ENCODE data around the gene EGFR. TPM values are rescaled to one million over a fixed set of nuclear protein-coding genes. Genes with fewer than 3 reads are reported as not detected.

Gene EGFR
- total RNA-seq, 2 donors from 2014 or later: 57.8 to 63.4 TPM

DNA sequence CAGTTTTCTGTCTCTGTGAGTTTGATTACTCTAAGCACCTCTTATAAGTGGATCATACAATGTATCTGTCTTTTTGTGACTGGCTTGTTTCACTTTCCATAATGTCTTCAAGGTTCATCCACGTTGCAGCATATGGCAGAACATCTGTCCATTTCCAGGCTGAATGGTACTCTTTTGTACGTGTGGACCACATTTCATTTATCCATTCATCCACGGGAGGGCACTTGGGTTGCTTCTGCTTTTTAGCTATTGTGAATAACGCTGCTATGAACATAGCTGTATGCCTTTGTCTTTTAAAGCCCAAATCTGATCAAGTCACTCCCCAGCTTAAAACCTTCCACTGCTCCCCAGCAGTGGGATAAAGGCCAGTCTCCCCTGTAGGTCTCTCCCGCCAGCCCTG is 31.5 kb downstream of the EGFR start:
- H3K4me3 ChIP-seq: no peak overlapping the region
- intact Hi-C loops (cut with DNase I): no loop called here
- H3K9ac ChIP-seq (ENCODE audit: low read depth in 2 of 2, low read length in 2 of 2): no peak overlapping the region
- no peak overlapping the region for H3K27ac ChIP-seq
- no peaks in the 10 kb centered on the region for H3K27me3 ChIP-seq
- peaks cover 10% of the 10 kb centered on the region for H3K4me1 ChIP-seq
- DNase-seq: no peak
- H3K9me3 ChIP-seq: no peaks in the 10 kb centered on the region
- no peaks in the 10 kb centered on the region for H3K36me3 ChIP-seq
- TF ChIP-seq CTCF (IDR thresholded peaks at IDR 0.05): no peak

DNA sequence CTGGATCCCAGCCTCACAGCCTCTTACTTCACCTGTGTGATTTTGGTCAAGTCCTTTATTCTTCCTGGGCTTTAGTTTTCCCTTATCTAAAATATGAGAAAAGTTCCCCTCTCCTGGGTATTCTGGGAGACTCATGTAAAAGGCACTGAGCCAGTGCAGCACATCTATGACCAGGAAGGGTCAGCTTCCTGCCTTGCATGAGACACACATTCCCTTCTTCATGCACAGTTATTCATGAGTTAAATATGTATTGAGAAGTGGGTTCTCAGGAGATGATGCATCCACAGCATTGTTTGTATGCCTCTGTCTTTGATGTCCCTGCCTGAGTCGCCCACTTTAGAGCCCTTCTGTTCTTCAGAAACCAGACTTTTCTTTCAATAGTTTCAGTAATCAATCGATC is 33.3 kb downstream of the EGFR start:
- TF ChIP-seq CTCF (IDR thresholded peaks at IDR 0.05): no peak
- Histone ChIP-seq H3K36me3 (no peaks in the 10 kb centered on the region), H3K9me3 (no peaks in the 10 kb centered on the region), H3K9ac (ENCODE audit: low read depth in 2 of 2, low read length in 2 of 2) (no peak overlapping the region), H3K4me1 (peaks cover 10% of the 10 kb centered on the region), H3K4me3 (no peak overlapping the region), H3K27me3 (no peaks in the 10 kb centered on the region), H3K27ac (no peak overlapping the region)
- DNase-seq: no peak
- intact Hi-C loops (cut with DNase I): no loop called here

- no peak for TF ChIP-seq CTCF (IDR thresholded peaks at IDR 0.05)
- no peak overlapping the region for H3K27ac ChIP-seq
- no peaks in the 10 kb centered on the region for H3K9me3 ChIP-seq
- DNase-seq: no peak
- no peak overlapping the region for H3K9ac ChIP-seq (ENCODE audit: low read depth in 2 of 2, low read length in 2 of 2)
- H3K4me1 ChIP-seq: peaks cover 2% of the 10 kb centered on the region
- H3K27me3 ChIP-seq: no peaks in the 10 kb centered on the region
- H3K36me3 ChIP-seq: no peaks in the 10 kb centered on the region
- intact Hi-C loops (cut with DNase I): no loop called here
- no peak overlapping the region for H3K4me3 ChIP-seq
Measured at GRCh38 chr7:55052741-55053427, 34.1 kb downstream of the EGFR start.

GRCh38 chr7:55053651-55054571 is 35.1 kb downstream of the EGFR start:
- Histone ChIP-seq H3K27me3 (no peaks in the 10 kb centered on the region), H3K4me1 (no peaks in the 10 kb centered on the region), H3K4me3 (no peak overlapping the region), H3K9me3 (no peaks in the 10 kb centered on the region), H3K27ac (no peak overlapping the region), H3K36me3 (no peaks in the 10 kb centered on the region), H3K9ac (ENCODE audit: low read depth in 2 of 2, low read length in 2 of 2) (no peak overlapping the region)
- no peak for DNase-seq
- intact Hi-C loops (cut with DNase I): no loop called here
- no peak for TF ChIP-seq CTCF (IDR thresholded peaks at IDR 0.05)

- H3K9me3 ChIP-seq: no peaks in the 10 kb centered on the region
- TF ChIP-seq CTCF (IDR thresholded peaks at IDR 0.05): no peak
- H3K4me1 ChIP-seq: no peaks in the 10 kb centered on the region
- H3K27me3 ChIP-seq: no peaks in the 10 kb centered on the region
- no peak overlapping the region for H3K9ac ChIP-seq (ENCODE audit: low read depth in 2 of 2, low read length in 2 of 2)
- no peak overlapping the region for H3K27ac ChIP-seq
- no peak for DNase-seq
- H3K36me3 ChIP-seq: no peaks in the 10 kb centered on the region
- H3K4me3 ChIP-seq: no peak overlapping the region
- intact Hi-C loops (cut with DNase I): no loop called here
Measured at GRCh38 chr7:55054758-55055157, 35.9 kb downstream of the EGFR start.
